K562 (cell line): Measurements from ENCODE around the gene TOX3. TPM values are rescaled to one million over a fixed set of nuclear protein-coding genes. Genes with fewer than 3 reads are reported as not detected.

Experiments used
- ATAC-seq: fragments of 200-7000 bp; cut with Tn5 transposase; 3 replicates; pipeline ENCODE4 v1.9.1; 2020; ENCODE audit warnings: moderate library complexity
- BruUV-seq: library from RNA; stranded (reverse); fragments of 400-500 nt; replicated peaks from 2 replicates; lab custom pipeline; 2021; lab: Mats Ljungman, UMichigan
- CTCF ChIA-PET: fragments of 300-600 bp; formaldehyde crosslinking; extraction: SDS; loops from one replicate; lab custom pipeline; 2021; ENCODE audit warnings: low intra/inter-chr PET ratio; lab: Yijun Ruan, JAX
- POLR2A ChIA-PET: fragments of 300-600, 350-650 bp; sonication (Branson Sonifier 250); formaldehyde crosslinking; extraction: SDS; loops from one replicate; lab custom pipeline; 2021; ENCODE audit warnings: antibody characterized with exemption, inconsistent platforms; lab: Yijun Ruan, JAX
- DNase-seq, 4 experiments: peaks; one replicate each; pipeline versions ENCODE4 v3.0.0 to v3.0.0-alpha.2; 2011 to 2018; ENCODE audit warnings: low spot score in 3 of 4, mixed read lengths in 3 of 4; ENCODE audit errors: extremely low read depth in 1 of 4
- FAIRE-seq: peaks from 2 replicates; lab custom pipeline; 2011; peaks lifted over from hg19 to GRCh38; lab: Jason Lieb, UNC
- H2AFZ ChIP-seq: 2 replicates; pipeline ENCODE4 v1.6.0; 2011; ENCODE audit warnings: low read depth, low read length, control low read depth, inconsistent platforms
- H3K27ac ChIP-seq: fragments of 200-600 bp; 3 replicates; pipeline ENCODE4 v1.8.0; 2011; ENCODE audit warnings: low read depth, mild to moderate bottlenecking, control low read depth, inconsistent platforms, low read length, moderate library complexity, mixed read lengths; ENCODE audit errors: extremely low read depth
- H3K27me3 ChIP-seq, 2 experiments: fragments of 300-600 bp in 1 of 2; 2 replicates in 1 of 2; 3 replicates in 1 of 2; pipeline versions ENCODE4 v1.6.0 to v1.8.0; 2011; ENCODE audit warnings: inconsistent platforms in 2 of 2, low read length in 2 of 2, mild to moderate bottlenecking in 1 of 2, mixed read lengths in 1 of 2, moderate library complexity in 1 of 2; ENCODE audit not compliant: control insufficient read depth in 2 of 2, insufficient read depth in 2 of 2
- H3K36me3 ChIP-seq: fragments of 300-600 bp; 3 replicates; pipeline ENCODE4 v1.8.0; 2011; ENCODE audit warnings: mild to moderate bottlenecking, low read length, inconsistent platforms; ENCODE audit not compliant: control insufficient read depth, insufficient read depth
- H3K4me1 ChIP-seq, 2 experiments: fragments of 200-600 bp in 1 of 2; replicated peaks in 1 of 2; 2 replicates in 1 of 2; 3 replicates in 1 of 2; pipeline versions ENCODE4 v1.5.1 to v1.8.0; 2011; ENCODE audit warnings: inconsistent platforms in 2 of 2, low read length in 2 of 2, mild to moderate bottlenecking in 1 of 2, mixed read lengths in 1 of 2, moderate library complexity in 1 of 2; ENCODE audit not compliant: control insufficient read depth in 2 of 2, insufficient read depth in 2 of 2
- H3K4me2 ChIP-seq: 2 replicates; pipeline ENCODE4 v1.6.1; 2011; ENCODE audit warnings: low read length, control low read depth, inconsistent platforms, mixed read lengths; ENCODE audit not compliant: insufficient read depth
- H3K4me3 ChIP-seq: fragments of 200-600 bp; sonication (generic), shearing (Covaris generic); 2 replicates; pipeline ENCODE4 v1.5.1; 2016; ENCODE audit warnings: control low read depth, inconsistent platforms
- H3K79me2 ChIP-seq: fragments of 200-600 bp; 3 replicates; pipeline ENCODE4 v1.8.0; 2011; ENCODE audit warnings: low read length, inconsistent platforms; ENCODE audit not compliant: control insufficient read depth, insufficient read depth
- H3K9ac ChIP-seq, 2 experiments: 2 replicates each; pipeline versions ENCODE4 v1.6.0 to v1.6.1; 2011; ENCODE audit warnings: low read depth in 2 of 2, low read length in 2 of 2, control low read depth in 1 of 2, inconsistent platforms in 1 of 2, mild to moderate bottlenecking in 1 of 2, mixed read lengths in 1 of 2; ENCODE audit not compliant: insufficient read depth in 1 of 2
- H3K9me1 ChIP-seq: one replicate; pipeline ENCODE4 v1.6.0; 2011; ENCODE audit warnings: inconsistent platforms, mild to moderate bottlenecking, low read length, moderate library complexity; ENCODE audit not compliant: control insufficient read depth, insufficient read depth
- H3K9me3 ChIP-seq: replicated peaks from 2 replicates; pipeline ENCODE4 v1.5.1; 2011; ENCODE audit warnings: low read depth, low read length, inconsistent platforms; ENCODE audit not compliant: control insufficient read depth, insufficient read depth
- H4K20me1 ChIP-seq: replicated peaks from 2 replicates; pipeline ENCODE4 v1.6.1; 2011; ENCODE audit warnings: low read length, inconsistent platforms, mixed read lengths; ENCODE audit not compliant: control insufficient read depth, insufficient read depth
- CBX5 ChIP-seq: IDR thresholded peaks from 2 replicates; pipeline ENCODE4 v1.6.1; 2014; ENCODE audit warnings: low read depth, borderline replicate concordance
- COPS2 ChIP-seq: fragments of 450-650 bp; conservative IDR thresholded peaks from 2 replicates; pipeline ENCODE4 v1.6.1; 2016; ENCODE audit warnings: mild to moderate bottlenecking, moderate library complexity
- EWSR1 ChIP-seq: fragments of 450-650 bp; IDR thresholded peaks from 2 replicates; pipeline ENCODE4 v1.6.1; 2018; ENCODE audit warnings: borderline replicate concordance, mild to moderate bottlenecking, low read depth, moderate library complexity; ENCODE audit not compliant: partially characterized antibody
- FOS ChIP-seq: IDR thresholded peaks from 3 replicates; pipeline ENCODE4 v1.6.1; 2011; ENCODE audit not compliant: insufficient read length; ENCODE audit errors: extremely low read depth
- GABPB1 ChIP-seq: sonication (generic); formaldehyde crosslinking; IDR thresholded peaks from 2 replicates; pipeline ENCODE4 v1.8.0; 2022; ENCODE audit warnings: mild to moderate bottlenecking, missing genetic modification reagents
- HCFC1 ChIP-seq: IDR thresholded peaks from 2 replicates; pipeline ENCODE4 v1.6.1; 2012; ENCODE audit warnings: low read depth, low read length, improper control_type of control experiment
- KAT2B ChIP-seq: IDR thresholded peaks from one replicate; pipeline ENCODE4 v1.6.1; 2012; ENCODE audit warnings: low read depth, mild to moderate bottlenecking, control low read depth, inconsistent platforms, low read length, moderate library complexity
- MLX ChIP-seq, 2 experiments: fragments of 450-650 bp in 1 of 2; sonication (generic) in 1 of 2; formaldehyde crosslinking; conservative IDR thresholded peaks; 2 replicates each; pipeline versions ENCODE4 v1.4.0 to v1.8.1; 2020 to 2022; ENCODE audit warnings: mild to moderate bottlenecking in 1 of 2, missing genetic modification reagents in 1 of 2
- RAD21 ChIP-seq, 2 experiments: fragments of 250-450 bp in 1 of 2; fragments of 450-650 bp in 1 of 2; sonication (Bioruptor Pico) in 1 of 2; formaldehyde crosslinking in 1 of 2; IDR thresholded peaks in 1 of 2; conservative IDR thresholded peaks in 1 of 2; 2 replicates each; pipeline versions ENCODE4 v1.4.0 to v1.8.0; 2020 to 2022; ENCODE audit warnings: mild to moderate bottlenecking in 2 of 2, moderate library complexity in 1 of 2
- ZNF165 ChIP-seq: fragments of 250-450 bp; sonication (Bioruptor Pico); IDR thresholded peaks from 2 replicates; pipeline ENCODE4 v1.4.0; 2020; ENCODE audit warnings: borderline replicate concordance
- ZNF79 ChIP-seq: fragments of 250-450 bp; sonication (Bioruptor Pico); IDR thresholded peaks from 2 replicates; pipeline ENCODE4 v1.4.0; 2020; ENCODE audit warnings: low read depth, mild to moderate bottlenecking, moderate library complexity
- WGBS: fragments of 100-300 bp; shearing (Covaris generic); methylation state at CpG from one replicate; pipeline ENCODE4 v1.1.6; 2016; ENCODE audit warnings: low coverage, mixed read lengths; ENCODE audit not compliant: insufficient coverage; ENCODE audit errors: missing lambda C conversion rate; 5-methylcytosine and 5-hydroxymethylcytosine counted together
- in situ Hi-C: fragments of 300-500 bp; cut with MboI; formaldehyde crosslinking; loops from 4 replicates; pipeline ENCODE4 v1.15.0; 2018; ENCODE audit warnings: inconsistent platforms, mixed read lengths
- intact Hi-C: fragments of 100-400 bp; cut with micrococcal nuclease; formaldehyde crosslinking; loops from 2 replicates; pipeline ENCODE4 v1.14.2; 2022
- polyA plus RNA-seq, 8 experiments: library from polyadenylated mRNA; depleted of rRNA in 4 of 8; stranded (reverse) in 5 of 8; unstranded in 3 of 8; fragments of >200 nt; fragmentation: Nextera tagmentation in 2 of 8; fragmentation: Illumina TruSeq in 1 of 8; extraction: Ambion mirVana in 2 of 8; extraction: Trizol in 1 of 8; gene quantifications; 2 replicates each; pipeline versions ENCODE4 v1.2.1 to v1.2.3, GENCODE V29; 2011 to 2014; ENCODE audit warnings: inconsistent platforms in 1 of 8, missing spikeins in 1 of 8
- total RNA-seq, 7 experiments: library from RNA; depleted of rRNA in 6 of 7; stranded (reverse); fragments of >200 nt in 6 of 7; fragmentation: Illumina TruSeq in 2 of 7; extraction: Trizol in 2 of 7; gene quantifications; 2 replicates each; pipeline versions ENCODE4 v1.2.1 to v1.2.3, GENCODE V29; 2011 to 2021; ENCODE audit warnings: low replicate concordance in 1 of 7

TOX3 gene
- total and polyA plus RNA-seq, 9 of the 15 experiments (the other 6 are each of a cell fraction or from before 2014, with no cell fraction given), result not detected

GRCh38 chr16:52498328-52499059, 48.4 kb downstream of the TOX3 start:
- TF ChIP-seq MLX (CRISPR knock-in tag; conservative IDR thresholded peaks at IDR 0.05), result no peak
- TF ChIP-seq GABPB1 (CRISPR knock-in tag), result no peak
- no peak for TF ChIP-seq FOS
- TF ChIP-seq KAT2B, result no peak
- TF ChIP-seq ZNF165 (CRISPR knock-in tag), result no peak
- no peak for TF ChIP-seq EWSR1
- TF ChIP-seq HCFC1, result no peak
- TF ChIP-seq COPS2, result no peak
- TF ChIP-seq CBX5, result no peak
- TF ChIP-seq RAD21 (CRISPR knock-in tag; conservative IDR thresholded peaks at IDR 0.05 in 1 of 2, IDR thresholded peaks at IDR 0.05 in 1 of 2), result no peak
- TF ChIP-seq ZNF79, result no peak
- Histone ChIP-seq H3K27me3 (no peaks in the 10 kb centered on the region), H3K9ac (no peak overlapping the region), H3K79me2 (no peaks in the 10 kb centered on the region), H2AFZ (no peak overlapping the region), H3K36me3 (no peaks in the 10 kb centered on the region), H3K9me1 (no peaks in the 10 kb centered on the region), H3K4me2 (no peak overlapping the region), H3K4me3 (no peak overlapping the region), H3K4me1 (no peaks in the 10 kb centered on the region), H3K27ac (no peak overlapping the region), H3K9me3 (no peaks in the 10 kb centered on the region), H4K20me1 (no peaks in the 10 kb centered on the region)
- intact Hi-C loops, result no loop called here
- BruUV-seq, result no TSS peak
- ATAC-seq (no peak), FAIRE-seq (no peak), DNase-seq (no peak)
- in situ Hi-C loops, result no loop called here
- ChIA-PET CTCF (no interaction called here), POLR2A (no interaction called here)
- 1% methylated on average over 16 of the region's 16 CpGs for WGBS
